Airway epithelial cell (primary cell): ENCODE measurements around the gene ANKRD26. TPM values are rescaled to one million over a fixed set of nuclear protein-coding genes. Genes with fewer than 3 reads are reported as not detected.

Source experiments
- total RNA-seq: library from RNA; depleted of rRNA; stranded (reverse); fragments of >200 nt; gene quantifications from 2 replicates; pipeline ENCODE4 v1.2.3, GENCODE V29; 2015

The ANKRD26 gene
- total RNA-seq: 2.2 and 3.0 TPM in 2 replicates

DNA sequence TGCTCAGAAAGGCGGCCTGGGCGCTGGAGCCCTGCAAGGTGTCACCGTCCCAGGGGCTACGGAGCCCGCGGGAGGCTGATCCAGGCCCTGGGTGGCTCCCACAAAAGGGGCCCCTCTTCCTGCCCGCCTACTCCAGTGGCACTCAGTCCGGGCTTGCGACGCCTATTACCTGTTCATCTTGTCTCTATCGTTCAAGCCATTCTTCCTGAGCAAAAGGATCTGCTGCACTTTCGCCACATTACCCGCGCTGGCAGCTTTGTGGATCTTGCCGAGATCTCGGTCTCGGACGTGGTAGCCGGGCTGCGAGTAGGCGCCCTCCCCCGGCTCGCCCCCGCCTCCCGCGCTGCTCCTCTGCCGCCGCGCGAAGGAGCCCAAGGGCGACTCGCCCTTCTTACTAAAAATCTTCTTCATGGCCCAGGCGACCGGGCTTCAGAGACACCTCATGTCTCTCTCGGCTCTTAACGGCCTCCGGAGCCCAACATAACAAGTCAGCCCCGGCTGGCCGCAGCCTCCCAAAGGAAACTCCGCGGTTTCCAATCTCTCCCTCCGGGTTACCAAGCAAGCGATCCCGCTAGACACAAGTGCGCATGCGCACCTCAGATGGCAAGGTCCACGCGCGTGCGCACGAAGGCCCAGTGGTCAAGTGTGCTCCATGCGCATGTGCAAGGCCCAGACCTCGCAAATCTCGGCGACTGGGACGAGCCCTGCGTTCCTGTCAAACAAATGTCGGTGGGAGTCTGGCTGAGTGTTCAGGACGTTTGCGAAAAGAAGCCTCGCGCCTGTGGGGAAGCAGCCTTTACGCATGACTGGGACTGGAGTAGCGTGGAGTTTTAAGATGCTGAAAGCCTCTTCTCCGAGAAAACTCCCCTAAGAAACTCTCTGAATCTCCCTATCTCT is at the start of gene ANKRD26:
Gene ANKRD26 (minus strand): TSS at position 579 of the 897 bp plus-strand sequence. CDS start 168 bp downstream, at position 411.

Other genes with a start within 250 kb of the ANKRD26 start
- 40.6 and 54.3 TPM in 2 replicates for gene ABI1, start 239.5 kb downstream of the ANKRD26 start, total RNA-seq
- 78.2 and 84.0 TPM in 2 replicates for gene YME1L1, start 53.9 kb upstream of the ANKRD26 start, total RNA-seq
- 11.1 and 14.6 TPM in 2 replicates for gene MASTL, start 54.9 kb upstream of the ANKRD26 start, total RNA-seq
- gene ACBD5, start 140.3 kb upstream of the ANKRD26 start, total RNA-seq: 11.8 and 16.4 TPM in 2 replicates